DMS53 (cell line): ENCODE data around the gene MN1.
"Not testable (repeated sequence)": the region's sequence is repeated elsewhere in the genome, so short reads cannot be mapped to it uniquely, and the experiment has no call there.

Experiments
- DNase-seq: peaks from one replicate; lab custom pipeline; 2025; lab: John Stamatoyannopoulos, UW

MN1 gene

DNA sequence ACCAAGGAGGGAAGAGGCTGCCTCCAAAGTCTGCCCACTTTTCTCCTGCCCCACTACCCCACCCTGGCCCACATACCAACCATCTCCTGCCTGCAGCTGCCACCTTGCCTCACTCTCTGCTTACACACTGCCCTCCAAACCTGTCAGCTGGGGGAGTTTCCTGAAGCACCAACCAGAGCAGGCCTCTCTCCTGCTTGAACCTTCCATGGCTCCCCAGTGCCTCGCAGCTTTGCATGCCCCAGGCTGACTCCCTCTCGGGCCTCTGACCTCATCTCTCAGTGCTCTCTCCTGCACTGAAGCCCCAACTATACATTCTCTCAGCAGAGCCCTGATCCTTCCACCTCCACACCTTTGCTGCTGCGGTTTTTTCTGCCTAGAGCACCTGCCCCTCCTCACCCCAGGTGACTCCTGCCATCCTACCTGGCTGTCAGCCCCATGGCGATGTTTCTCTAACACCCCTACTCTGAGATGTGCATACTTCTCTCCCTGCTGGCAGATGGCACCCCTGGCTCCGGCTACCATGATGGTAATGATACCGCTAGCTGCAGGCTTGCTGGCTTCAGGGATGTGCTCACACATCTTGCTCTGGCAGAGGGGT, 43.5 kb downstream of the MN1 start:
- no peak for DNase-seq

DNA sequence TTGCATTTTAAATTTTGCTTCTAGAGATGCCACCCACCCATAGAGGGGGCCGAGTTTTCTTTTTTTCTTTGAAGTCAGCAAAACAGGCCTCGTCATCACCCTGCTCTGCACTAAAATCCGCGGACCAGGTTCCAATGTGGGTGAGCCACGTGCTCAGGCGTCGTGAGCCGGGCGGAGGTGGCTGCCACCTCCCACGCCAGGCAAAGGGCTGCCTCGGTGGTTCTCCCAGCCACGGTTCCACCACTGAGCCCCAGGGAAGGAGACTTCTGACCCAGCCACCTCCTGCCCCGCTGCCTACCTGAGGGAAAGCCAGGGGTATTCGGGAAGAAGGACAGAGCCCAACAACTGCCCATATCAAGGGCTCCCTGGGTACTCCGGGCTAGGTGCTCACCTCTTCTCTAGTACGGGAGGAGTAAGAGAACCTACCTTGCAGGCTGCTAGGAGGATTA, 45.3 kb downstream of the MN1 start:
- no peak for DNase-seq

DNA sequence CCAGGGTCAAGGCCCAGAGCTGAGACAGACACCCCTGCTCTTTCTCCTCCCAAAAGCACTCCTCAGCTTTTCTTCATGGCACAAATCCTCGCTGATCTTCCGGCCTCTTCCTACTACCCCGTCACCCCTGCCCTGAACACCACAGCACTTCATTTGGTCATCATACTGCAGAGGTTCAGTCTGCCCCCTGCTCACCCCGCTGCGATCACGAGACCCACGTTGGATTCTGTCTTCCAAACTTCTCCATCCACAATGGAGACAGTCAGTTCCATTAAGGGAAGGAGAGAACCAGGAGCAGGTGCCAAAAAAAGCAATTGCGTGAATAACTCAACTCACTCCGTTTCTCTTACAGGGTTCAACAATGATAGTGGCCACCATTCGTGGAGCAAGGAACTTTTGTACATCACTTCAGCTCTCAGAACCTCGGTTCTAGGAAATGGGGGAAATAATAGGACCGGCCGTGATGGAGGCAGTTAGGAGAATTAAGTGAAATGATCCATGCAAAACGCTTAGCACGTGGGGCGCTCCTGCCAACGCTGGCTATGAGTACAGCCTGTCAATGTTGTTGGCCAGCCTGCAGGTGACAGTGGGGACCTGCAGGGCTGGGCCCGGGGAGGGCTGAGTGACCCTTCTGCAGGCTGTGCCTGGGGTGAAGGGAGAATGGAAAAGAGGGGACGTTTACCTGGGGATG, 45.9 kb downstream of the MN1 start:
- DNase-seq, result no peak

DNA sequence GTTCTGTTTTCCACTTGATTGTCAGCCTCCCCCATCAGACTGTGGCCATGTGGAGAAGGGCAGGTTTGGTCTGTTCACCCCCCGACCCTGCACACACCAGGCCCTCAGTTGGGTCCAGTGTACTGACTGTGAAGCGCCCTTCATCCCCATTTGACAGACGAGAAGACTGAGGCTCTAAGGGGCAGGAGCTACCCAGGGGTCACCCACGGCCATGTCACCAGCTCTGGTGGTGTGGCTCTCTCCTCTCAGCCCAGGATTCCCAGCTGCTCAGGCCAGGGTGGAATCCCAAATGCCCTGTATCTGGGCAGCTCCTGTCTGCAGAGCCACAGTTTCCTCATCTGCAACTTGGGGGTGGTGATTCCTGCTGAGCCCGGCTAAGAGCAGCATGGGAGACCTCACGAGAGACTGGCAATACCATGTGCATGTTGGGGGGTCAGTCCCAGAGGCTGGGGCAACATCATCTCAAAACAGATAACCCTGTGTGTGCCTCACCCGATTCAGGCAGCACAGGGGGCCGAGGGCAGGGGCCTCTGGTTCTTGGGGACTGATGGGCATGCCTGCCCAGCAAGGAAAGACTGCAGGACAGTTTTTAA, 46.6 kb downstream of the MN1 start:
- no peak for DNase-seq

DNA sequence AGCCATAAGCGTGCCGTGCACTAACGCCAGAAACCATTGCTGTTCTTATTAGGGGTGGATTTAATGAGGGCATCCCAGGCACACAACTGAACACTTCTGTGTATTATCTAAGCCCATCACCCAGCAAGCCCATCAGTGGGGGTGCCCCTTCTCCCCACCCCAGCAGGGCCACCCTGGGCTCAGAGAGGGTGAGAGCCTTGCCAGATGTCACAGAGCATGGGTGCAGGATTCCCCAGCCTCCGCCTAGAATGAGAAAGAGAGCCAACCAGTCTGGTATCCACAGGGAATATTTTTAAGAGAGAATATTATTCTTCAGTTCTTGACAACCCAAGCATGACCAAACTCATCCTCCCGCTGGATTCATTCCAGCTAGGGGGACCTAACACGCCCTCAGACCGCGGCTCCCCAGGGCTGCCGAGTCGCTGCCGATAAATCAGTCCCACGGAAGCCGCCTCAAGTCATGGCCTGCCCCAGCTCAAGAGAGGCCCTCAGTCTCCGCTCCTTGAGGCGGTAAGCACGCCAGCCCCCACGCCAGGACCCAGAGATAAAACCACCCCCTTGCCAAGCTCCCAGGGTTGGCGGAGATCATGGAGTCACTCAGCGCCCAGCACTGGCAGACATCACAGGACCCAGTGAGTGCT, 47.2 kb downstream of the MN1 start:
- no peak for DNase-seq

DNA sequence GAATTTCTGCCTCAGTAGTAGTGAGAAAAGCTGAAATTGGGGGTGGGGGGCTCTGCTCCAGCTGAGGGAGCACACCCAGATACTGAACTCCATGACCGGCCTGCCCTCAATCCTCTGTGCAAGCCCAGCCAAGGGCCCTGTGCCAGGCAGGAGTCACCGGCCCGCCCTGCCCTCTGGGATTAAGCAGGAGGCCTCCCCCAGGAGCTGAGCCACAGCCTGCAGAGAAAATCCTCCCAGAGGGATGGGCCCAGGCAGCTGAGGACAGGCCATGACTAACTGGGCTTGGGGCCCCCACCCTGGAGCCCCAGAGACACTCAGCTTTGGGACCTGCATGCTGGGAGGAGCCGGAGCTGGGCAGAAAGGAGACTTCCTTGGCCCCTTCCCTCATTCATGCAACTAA, 48.8 kb downstream of the MN1 start:
- DNase-seq, result no peak

DNA sequence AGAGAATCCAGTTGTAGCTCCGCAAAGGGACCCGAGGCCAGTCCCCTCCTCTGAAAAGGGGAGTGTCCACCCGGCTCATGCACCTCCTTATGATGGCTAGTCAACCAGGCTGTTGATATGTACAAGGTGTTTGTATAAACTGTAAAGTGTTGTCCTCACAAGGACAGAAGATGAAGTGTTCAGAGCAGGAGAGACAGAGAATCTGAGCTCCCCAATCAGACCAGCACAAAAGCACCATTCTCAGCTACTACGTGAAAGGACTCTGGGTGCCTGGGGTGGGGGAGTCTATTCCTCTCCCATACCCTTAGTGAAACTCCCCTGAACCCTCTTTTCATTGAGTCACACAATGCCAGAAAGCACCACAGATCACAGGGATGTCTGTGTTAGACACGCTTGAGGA, 49.4 kb downstream of the MN1 start:
- DNase-seq, result no peak

DNA sequence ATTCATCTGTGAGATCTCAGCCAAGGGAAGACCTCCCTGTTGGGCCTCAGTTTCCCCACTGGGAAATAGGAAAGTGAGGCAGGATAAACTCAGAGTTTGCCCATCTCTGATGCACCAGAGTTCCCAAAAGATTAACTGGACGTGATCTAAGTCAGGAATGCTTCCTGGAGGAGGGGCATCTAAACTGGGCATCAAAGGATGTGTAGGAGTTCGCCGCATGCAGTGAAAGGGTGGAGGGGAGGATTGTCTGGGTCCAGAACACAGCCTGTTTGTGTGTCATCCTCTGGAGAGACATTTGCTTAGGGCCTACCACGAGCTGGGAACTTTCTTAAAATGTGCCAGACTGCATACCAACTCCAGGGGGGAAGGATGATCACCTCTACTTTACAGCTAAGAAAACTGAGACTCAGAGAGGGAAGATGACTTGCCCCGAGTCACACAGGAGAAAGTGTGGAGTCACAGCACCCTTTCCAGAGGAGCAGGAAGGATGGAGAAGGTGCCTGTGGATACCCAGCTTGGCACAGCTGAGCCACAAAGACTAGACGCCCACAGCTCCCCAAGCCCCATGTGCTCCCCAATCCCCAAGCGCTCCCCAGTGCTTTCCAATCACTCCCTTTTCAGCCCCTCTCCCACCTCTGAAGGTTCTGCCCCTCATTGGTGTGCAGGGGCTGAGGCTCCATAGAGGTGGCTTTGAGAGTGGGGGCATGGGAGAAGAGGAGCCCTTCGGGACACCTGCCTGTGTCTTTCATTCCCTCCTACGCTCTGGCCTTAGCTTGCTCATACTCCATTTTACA, 50.1 kb downstream of the MN1 start:
- DNase-seq, result no peak

DNA sequence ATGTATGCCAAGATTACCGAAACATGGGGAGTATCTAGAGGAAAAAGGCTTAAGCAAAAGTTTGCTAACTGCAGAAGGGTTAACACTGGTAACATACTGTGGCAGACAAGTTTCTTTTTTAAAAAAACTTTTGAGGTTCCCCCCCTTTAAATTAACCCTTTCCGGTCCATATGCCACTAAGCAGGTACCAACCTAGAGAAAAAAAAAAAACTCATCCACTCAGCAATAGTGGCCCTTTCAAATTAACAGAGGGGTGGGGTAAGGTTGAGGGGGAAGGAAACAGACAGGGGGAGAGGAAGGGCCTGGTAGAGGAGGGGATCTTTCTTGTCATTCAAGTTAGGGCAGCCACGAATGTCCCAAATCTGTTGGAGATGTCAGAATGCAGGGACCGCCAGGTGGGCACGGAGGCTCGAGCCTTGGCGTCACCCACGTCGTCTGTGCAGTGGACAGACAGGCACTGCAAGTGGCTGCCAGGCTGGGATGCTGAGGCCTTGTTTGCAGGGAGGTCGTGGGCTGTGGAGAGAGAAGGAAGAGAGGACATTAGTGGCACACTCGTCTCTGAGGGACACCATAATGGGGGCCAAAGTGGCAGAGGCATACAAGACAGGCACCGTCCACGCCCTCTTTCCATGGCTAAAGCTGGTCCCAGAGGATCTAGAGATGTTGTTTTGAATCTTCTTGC, 50.8 kb downstream of the MN1 start:
- no peak for DNase-seq

DNA sequence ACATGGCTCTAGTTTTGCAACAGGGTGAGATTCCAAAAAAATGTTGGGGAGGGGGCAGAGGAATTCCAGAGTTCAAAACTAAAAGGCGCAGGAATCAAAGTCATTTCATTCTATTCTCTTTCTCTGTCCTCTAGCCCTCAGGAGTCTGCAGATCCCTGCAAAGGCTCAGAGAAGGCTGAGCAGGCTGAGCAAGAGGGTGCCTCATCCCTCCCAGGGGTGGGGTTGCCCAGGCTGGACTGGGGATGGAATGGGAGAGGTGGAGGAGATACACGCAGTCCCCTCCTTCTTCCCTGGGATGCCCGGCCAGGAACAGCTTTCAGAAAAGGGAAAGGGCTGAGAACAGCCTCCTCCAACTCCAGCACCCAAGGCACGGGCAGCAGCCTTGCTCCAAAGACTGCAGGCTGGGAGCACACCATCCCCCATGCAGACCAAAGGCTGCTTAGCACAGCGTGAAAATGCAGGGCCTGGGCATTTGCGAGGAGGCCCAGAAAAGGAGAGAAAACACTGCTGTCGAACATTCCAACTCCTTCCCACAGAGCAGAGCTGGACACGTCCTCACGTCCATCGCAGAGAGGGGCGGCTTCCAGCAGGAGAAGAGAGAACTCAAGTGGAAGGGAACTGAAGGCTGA, 51.8 kb downstream of the MN1 start:
- DNase-seq, result no peak

DNA sequence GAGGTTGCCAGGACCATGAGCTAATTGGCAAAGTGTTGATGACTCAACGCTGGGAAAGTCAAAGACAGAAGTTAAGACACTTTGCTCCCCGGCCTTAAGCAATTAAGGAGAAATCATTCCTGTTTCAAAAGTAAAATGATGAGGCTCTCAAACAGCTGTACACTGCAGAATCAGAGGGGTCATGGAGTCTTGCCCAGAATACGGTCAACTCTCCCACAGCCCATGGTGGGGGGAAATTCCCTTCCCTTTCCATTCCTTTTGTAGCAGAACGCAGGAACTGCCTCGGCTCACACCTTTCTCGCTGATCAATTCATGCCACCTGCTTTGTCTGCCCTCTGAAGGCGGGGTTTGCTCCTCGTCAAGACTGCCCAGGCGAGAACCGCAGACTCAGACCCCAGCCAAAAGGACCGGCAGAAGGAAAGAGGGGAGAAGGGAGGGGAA, 52.8 kb downstream of the MN1 start:
- DNase-seq, result no peak

DNA sequence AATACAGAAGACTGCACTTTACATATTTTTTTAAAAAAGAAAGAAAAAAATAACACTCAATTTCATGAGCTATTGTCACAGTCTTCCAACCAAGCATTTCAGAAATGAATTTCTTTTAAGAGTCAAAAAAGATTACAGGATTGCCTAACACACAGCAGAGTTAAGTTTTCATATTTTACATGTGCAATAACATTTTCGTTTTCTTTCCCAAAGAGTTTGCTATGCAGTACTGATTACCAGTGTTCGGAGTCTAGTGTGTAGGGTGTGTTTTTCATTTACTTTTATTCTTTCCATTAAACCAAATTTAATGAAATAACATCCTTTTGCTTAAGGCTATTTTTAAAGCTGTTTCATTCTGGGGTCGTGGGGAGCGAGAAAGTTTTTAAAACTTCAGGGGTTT, 53.2 kb downstream of the MN1 start:
- no peak for DNase-seq

DNA sequence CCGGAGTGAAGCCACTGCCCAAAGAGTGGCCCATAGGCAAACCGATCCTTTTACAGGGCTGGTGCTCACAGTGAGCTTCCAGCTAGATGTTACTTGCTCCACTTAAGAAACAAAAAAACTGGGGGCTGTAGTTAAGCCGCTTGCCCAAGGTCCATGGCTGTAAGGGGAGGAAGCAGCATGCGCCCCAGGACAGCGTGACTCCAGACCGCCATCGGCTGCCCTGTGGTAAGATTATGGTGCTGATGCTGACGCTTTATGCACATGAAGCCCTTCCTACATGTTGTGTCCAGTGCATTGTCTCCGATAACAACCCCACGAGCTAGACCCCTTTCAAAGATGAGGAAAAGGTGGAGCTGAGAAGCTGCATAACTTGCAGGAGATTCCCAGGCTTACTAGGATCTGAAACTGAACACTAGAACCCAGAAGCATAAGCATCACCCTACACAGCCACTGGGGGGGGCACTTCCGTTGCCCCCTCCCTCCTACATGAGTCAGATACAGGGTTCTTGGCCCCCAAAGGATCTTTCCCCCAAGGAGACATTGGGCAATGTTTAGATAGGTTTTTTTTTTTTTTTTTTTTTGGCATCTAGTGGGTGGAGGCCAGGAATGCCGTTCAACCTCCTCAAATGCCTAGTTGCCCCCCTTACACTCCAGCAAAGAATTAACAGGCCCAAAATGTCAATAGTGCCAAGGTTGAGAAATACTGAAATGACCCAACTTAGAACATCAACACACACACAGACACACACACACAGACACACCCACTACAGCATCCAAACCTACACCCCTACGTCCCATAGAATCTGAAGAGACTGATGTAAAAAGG, 53.9 kb downstream of the MN1 start:
- DNase-seq, result no peak

DNA sequence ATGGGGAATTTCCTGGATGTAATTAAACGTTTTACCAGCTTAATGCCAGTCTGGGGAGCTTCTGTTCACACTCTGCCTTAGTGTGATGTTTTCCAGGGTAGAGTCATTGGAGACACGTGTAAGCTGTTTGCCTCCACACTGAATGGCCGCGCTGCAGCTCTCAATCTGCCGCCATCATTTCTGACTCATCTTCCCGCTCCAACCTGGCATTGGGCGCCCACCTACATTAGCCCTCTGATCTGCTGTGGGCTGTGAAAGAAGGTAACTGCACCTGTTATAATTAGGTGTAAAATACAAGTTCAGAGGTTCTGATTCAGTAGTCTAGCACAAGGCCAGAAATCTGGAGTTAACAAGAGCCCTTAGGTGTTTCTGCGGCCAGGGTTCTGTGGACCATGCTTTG, 54.6 kb downstream of the MN1 start:
- no peak for DNase-seq

DNA sequence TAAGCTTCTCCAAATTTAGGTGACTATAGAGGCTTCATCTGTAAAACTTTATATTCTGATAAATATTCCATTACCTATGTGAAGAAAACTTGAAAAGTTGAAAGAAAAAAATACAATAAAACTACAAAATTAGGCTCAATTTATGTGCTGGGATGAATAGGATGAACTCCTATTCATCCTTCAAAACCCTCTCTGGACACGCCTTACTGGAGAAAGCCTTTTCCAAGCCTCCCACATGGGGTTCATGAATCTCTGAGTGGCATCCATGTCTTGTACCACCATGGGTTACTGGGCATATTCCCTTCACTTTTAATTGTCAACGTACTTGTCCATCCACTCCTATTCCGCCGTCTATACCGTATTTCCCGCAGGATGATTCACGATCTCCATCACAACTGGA, 55.7 kb downstream of the MN1 start:
- DNase-seq, result no peak

DNA sequence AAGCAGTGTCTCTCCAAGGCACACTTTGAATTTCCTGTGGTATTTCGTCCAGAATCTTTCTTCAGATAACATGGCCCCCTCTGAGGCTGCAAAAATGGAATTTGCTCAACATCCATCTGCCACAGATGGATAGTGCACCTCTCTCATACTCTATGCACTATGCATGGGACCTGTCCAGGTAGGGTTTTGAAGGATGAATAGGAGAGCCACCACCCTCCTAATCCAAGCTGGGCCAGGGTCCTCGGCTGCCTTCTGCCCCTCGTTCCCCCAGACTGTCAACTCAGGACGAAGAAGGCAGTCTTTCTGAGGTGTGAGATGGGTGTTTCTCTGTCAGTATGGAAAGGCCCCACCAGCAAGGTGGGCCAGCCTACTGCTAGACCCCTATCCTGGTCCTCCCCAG, 56.4 kb downstream of the MN1 start:
- DNase-seq, result no peak

DNA sequence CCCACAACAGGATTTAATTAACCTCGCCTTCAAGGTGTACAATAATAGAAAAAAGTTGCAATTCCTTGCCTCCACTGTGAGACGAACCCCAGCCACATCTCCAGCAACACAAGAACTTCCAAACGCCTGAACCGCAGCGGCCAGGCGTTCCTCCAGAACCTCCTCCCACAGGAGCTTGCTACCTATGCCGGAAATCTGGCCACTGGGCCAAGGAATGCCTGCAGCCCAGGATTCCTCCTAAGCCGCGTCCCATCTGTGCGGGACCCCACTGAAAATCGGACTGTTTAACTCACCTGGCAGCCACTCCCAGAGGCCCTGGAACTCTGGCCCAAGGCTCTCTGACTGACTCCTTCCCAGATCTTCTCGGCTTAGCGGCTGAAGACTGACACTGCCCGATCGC, 57.5 kb downstream of the MN1 start:
- DNase-seq, result not testable (repeated sequence)

DNA sequence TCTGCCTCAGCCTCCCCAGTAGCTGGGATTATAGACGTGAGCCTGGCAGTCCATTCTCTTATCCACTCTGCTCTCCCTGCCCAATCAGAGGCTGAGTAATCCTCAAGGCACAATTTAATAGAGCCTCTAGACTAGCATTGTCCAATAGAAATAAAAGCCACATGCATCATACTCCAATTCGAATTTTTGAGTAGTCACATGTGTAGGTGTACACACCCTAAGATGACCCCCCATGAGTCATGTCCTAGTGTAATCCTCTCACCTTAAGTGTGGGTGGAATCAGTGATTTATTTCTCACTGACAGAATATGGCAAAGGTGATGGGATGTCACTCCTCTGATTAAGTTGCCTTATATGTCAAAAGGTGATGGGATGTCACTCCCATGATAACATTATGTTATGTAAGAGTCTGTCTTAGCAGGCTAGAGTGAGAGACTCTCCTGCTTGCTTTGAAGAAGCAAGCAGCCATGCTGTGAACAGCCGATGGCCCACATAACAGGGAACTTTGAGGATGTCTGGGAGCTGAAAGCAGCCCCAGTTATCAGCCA, 61.3 kb downstream of the MN1 start:
- DNase-seq, result no peak

DNA sequence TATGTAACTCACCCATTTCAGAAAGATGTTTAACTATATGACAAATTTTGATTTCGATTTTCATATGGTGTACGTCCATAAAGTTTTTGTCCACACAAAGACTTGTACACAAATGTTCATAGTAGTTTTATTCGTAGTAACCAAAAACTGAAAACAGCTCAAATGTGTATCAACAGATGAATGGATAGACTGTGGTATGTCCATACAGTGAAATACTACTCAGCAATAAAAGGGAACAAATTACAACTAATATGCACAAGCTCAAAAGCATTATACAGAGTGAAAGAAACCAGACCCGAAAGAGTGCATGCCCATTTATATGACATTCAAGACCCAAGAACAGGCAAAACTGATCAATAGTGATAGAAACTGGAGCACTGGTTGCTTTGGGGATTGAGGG, 64.0 kb downstream of the MN1 start:
- no peak for DNase-seq

DNA sequence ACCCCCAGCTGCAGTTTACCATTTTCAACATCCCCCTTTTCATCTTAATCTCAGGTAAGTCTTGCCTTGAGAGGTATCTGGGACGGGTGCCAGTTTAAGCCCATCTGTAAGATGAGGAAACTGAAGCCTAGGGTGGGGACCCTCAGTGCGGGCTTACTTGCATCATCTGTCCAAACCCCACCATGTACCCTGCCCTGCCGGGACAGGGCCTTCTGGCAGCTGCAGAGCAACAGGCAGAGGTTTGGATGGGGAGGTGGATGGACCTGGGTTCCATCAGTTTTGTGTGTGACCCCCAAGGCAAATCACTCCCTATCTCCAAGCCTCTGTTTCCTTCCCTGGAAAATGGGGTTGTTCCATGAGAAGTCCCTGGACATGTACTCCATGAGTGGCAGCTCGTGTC, 67.5 kb downstream of the MN1 start:
- no peak for DNase-seq
